Osteocyte (in vitro differentiated cells): ENCODE measurements around the gene GPR6. TPM values are rescaled to one million over a fixed set of nuclear protein-coding genes. Genes with fewer than 3 reads are reported as not detected.

Experiments used
- DNase-seq: peaks from one replicate; pipeline ENCODE4 v3.0.0; 2021; ENCODE audit warnings: mixed read lengths; ENCODE audit not compliant: unreplicated experiment; ENCODE audit errors: extremely low spot score
- H3K27ac Mint-ChIP-seq: one replicate; pipeline ENCODE4 v1.8.0; 2021; ENCODE audit warnings: mild to moderate bottlenecking, mixed read lengths; ENCODE audit not compliant: unreplicated experiment
- H3K27me3 Mint-ChIP-seq: one replicate; pipeline ENCODE4 v1.8.0; 2021; ENCODE audit warnings: mixed read lengths; ENCODE audit not compliant: unreplicated experiment
- H3K36me3 Mint-ChIP-seq: one replicate; pipeline ENCODE4 v1.8.0; 2021; ENCODE audit warnings: mixed read lengths; ENCODE audit not compliant: unreplicated experiment
- H3K4me1 Mint-ChIP-seq: one replicate; pipeline ENCODE4 v1.8.0; 2021; ENCODE audit warnings: mixed read lengths; ENCODE audit not compliant: unreplicated experiment
- H3K4me3 Mint-ChIP-seq: one replicate; pipeline ENCODE4 v1.8.0; 2021; ENCODE audit warnings: mild to moderate bottlenecking, moderate library complexity, mixed read lengths; ENCODE audit not compliant: unreplicated experiment
- H3K9me3 Mint-ChIP-seq: one replicate; pipeline ENCODE4 v1.8.0; 2021; ENCODE audit warnings: mixed read lengths; ENCODE audit not compliant: unreplicated experiment
- total RNA-seq: library from RNA; stranded (reverse); gene quantifications from 2 replicates; pipeline ENCODE4 v1.2.1, GENCODE V29; 2021
- TF ChIP-seq, protein P1 (sequence below): fragments of 200-600 bp; sonication (generic); IDR thresholded peaks from 2 replicates; pipeline ENCODE4 v1.5.0; 2021; ENCODE audit warnings: antibody characterized with exemption, mild to moderate bottlenecking, moderate library complexity

GPR6 gene
- total RNA-seq, 1 donor from 2014 or later, result not detected

DNA sequence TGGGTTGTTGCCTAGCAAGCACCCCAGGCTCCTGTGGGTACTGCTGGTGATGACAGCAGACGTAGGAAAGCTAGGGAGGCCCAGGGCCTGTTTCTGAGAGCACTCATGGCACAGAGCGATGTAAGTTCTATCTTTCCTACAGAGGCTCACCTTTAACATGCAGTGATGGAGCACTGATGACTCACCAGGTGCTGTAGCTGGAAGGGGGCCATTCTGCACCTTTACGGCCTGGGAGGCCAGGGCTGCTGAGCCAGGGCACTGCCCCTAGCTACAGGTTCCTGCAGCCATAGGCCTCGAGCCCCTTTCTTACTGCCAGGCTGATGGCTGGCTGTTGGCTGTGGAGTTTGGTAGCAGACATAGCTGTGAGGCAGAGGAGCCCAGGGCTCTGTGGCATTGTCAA lies 31.1 kb upstream of the GPR6 start:
- H3K27me3 Mint-ChIP-seq, result peaks cover 2% of the 10 kb centered on the region
- DNase-seq, result no peak
- TF ChIP-seq, protein P1, sequence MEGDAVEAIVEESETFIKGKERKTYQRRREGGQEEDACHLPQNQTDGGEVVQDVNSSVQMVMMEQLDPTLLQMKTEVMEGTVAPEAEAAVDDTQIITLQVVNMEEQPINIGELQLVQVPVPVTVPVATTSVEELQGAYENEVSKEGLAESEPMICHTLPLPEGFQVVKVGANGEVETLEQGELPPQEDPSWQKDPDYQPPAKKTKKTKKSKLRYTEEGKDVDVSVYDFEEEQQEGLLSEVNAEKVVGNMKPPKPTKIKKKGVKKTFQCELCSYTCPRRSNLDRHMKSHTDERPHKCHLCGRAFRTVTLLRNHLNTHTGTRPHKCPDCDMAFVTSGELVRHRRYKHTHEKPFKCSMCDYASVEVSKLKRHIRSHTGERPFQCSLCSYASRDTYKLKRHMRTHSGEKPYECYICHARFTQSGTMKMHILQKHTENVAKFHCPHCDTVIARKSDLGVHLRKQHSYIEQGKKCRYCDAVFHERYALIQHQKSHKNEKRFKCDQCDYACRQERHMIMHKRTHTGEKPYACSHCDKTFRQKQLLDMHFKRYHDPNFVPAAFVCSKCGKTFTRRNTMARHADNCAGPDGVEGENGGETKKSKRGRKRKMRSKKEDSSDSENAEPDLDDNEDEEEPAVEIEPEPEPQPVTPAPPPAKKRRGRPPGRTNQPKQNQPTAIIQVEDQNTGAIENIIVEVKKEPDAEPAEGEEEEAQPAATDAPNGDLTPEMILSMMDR, result no peak
- H3K4me3 Mint-ChIP-seq, result no peak overlapping the region
- H3K27ac Mint-ChIP-seq, result no peak overlapping the region
- H3K9me3 Mint-ChIP-seq, result no peaks in the 10 kb centered on the region
- H3K36me3 Mint-ChIP-seq, result no peaks in the 10 kb centered on the region
- no peaks in the 10 kb centered on the region for H3K4me1 Mint-ChIP-seq

- H3K4me3 Mint-ChIP-seq, result no peak overlapping the region
- DNase-seq, result no peak
- peaks cover 2% of the 10 kb centered on the region for H3K27me3 Mint-ChIP-seq
- H3K9me3 Mint-ChIP-seq, result no peaks in the 10 kb centered on the region
- no peaks in the 10 kb centered on the region for H3K36me3 Mint-ChIP-seq
- H3K4me1 Mint-ChIP-seq, result no peaks in the 10 kb centered on the region
- TF ChIP-seq, protein P1, result no peak
- no peak overlapping the region for H3K27ac Mint-ChIP-seq
Observed at GRCh38 chr6:109949281-109950065, 28.6 kb upstream of the GPR6 start.

DNA sequence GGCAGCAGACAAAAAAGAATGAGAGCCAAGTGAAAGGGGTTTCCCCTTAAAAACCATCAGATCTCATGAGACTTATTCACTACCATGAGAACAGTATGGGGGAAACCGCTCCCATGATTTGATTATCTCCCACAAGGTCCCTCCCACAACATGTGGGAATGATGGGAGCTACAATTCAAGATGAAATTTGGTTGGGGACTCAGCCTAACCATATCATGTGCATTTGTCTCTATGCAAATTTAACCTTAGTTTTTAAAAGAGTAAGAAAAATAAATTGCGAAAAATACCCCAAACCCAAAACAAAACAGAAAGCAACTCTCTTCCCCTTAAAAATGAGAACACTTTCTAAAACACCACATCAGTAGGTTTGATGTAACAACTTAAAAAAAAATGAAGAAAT lies 22.6 kb upstream of the GPR6 start:
- Mint-ChIP-seq H3K9me3 (no peaks in the 10 kb centered on the region), H3K36me3 (no peaks in the 10 kb centered on the region), H3K4me1 (no peaks in the 10 kb centered on the region), H3K27ac (no peak overlapping the region), H3K4me3 (no peak overlapping the region), H3K27me3 (peaks cover 13% of the 10 kb centered on the region)
- TF ChIP-seq, protein P1, result no peak
- DNase-seq, result no peak

GRCh38 chr6:109958626-109959025 lies 19.5 kb upstream of the GPR6 start:
- no peaks in the 10 kb centered on the region for H3K4me1 Mint-ChIP-seq
- peaks cover 13% of the 10 kb centered on the region for H3K27me3 Mint-ChIP-seq
- no peaks in the 10 kb centered on the region for H3K9me3 Mint-ChIP-seq
- no peak for DNase-seq
- TF ChIP-seq, protein P1, result no peak
- no peak overlapping the region for H3K4me3 Mint-ChIP-seq
- H3K36me3 Mint-ChIP-seq, result no peaks in the 10 kb centered on the region
- no peak overlapping the region for H3K27ac Mint-ChIP-seq

DNA sequence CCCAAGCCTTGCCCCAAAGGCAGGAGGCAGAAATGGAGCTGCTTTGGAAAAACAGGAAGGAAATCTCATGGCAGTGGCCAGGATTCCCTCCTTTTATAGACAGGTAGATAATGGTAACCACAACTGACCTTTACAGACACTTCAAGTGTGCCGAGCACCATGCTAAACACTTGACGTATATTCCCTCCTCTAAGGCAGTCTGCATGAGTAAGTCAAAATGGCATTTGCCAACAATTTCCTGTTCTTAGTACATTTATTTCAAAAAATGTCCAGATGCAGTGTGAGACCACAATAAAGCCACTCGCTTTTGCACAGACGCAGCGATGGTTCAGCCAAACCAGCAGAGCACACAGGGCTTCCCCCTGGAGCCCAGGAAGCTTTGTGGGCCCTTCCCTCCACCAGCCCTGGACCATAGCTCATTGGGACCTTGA lies 16.5 kb upstream of the GPR6 start:
- H3K27ac Mint-ChIP-seq, result no peak overlapping the region
- no peak overlapping the region for H3K4me3 Mint-ChIP-seq
- TF ChIP-seq, protein P1, result no peak
- H3K4me1 Mint-ChIP-seq, result no peaks in the 10 kb centered on the region
- no peaks in the 10 kb centered on the region for H3K9me3 Mint-ChIP-seq
- H3K27me3 Mint-ChIP-seq, result no peaks in the 10 kb centered on the region
- DNase-seq, result no peak
- no peaks in the 10 kb centered on the region for H3K36me3 Mint-ChIP-seq
